G401.6 (cell line): Measurements from ENCODE around the gene HIVEP2.

Experiments
- FAIRE-seq: peaks from 2 replicates; lab custom pipeline; 2012; peaks lifted over from hg19 to GRCh38; lab: Jason Lieb, UNC

The HIVEP2 gene

GRCh38 chr6:142843361-142843760 lies 101.6 kb downstream of the HIVEP2 start:
- FAIRE-seq = no peak

DNA sequence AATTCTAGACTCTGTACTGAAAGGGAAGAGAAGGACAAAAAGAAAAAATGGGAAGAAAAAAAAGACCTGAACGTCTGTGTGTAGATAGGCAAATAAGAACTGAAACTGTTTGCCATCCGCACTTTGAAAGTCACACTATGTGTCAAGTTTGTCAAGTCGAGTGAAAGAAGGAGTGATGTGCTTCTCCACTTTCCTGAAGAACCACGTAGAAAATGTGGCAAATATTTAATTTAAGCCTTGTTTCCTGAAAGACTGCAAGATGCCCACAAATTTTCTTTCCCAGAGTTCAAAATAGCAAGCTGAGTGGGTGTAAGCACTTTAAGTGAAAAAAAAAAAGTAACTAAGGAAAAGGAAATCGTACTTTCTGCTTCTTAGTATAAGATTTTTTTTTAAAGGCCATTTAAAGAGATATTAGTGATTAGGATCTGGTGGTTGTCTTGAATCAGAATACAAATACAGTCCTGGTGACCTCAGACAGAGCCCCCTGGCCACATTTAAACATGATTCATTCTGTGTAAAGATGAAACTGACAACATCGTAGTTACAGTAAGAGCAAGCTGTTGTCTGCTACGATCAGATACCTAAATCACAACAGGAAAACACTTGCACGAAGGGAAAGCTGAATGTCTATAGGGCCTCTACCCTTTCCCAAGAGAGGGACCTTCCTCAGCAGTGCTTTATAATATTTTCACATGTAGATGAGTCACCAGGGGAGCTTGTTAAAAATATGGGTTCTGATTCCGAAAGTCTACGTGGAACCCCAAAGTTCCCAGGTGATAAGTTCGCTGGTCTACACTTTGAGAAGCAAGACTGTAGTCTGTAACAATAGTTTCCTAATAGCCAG lies 102.3 kb downstream of the HIVEP2 start:
- FAIRE-seq = peak; percentile 77

- peak; percentile 78 for FAIRE-seq
These were observed 103.1 kb downstream of the HIVEP2 start for GRCh38 chr6:142841915-142842314.

DNA sequence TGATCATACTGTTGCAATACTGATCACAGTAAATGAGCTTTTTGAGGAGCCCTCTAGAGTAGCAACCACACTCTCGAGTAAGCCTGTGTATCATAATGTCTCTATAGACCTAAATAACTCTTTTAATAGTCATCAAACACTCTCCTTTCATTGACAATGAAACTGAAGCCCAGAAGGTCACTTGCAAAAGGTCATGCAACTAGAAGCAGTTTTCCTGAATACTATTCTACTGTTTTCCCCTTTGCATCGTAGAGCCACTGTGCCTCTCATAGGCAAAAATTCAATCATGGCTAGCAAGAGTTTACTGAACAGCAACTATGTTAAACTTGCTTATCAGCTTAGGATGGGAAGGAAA lies 105.3 kb downstream of the HIVEP2 start:
- FAIRE-seq = no peak

GRCh38 chr6:142838821-142839685 lies 105.9 kb downstream of the HIVEP2 start:
- FAIRE-seq = no peak

GRCh38 chr6:142835787-142836535 lies 109.0 kb downstream of the HIVEP2 start:
- peak; percentile 30 for FAIRE-seq

DNA sequence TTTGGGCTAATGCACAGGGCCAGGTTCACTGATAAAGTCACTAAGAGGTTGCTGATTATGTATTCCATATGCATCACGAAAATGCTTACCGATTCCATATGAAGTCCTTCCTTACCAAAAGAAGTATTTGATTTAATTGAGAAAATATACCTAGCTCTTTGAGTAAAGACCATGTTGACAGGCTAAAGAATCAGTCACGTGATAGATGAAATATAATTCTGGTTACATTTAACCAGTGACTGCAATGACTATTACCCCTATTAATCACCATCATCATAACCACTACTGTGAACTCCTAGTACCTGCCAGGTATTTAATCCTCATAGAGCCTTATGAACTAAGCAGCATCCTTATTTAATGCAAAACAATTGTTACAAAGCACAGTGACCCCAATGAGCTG lies 110.1 kb downstream of the HIVEP2 start:
- no peak for FAIRE-seq

DNA sequence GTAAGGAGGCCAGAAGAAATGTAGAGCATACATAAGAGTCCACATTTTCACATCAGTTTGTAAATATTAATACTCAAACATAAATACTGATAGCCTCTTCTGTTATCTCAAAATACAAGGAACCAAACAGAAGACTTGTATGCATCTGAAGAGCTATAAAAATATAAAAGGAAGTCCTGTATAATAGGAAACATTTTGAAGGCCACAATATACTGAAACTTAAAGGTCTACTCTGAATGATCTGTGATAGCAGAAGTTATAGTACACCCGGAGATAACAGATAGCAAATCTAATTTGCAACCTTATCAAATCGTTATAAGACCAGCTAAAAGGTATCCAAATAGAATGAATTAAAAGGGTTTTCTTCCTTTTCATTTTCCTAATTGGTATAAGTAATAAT lies 111.2 kb downstream of the HIVEP2 start:
- peak; percentile 37 for FAIRE-seq

DNA sequence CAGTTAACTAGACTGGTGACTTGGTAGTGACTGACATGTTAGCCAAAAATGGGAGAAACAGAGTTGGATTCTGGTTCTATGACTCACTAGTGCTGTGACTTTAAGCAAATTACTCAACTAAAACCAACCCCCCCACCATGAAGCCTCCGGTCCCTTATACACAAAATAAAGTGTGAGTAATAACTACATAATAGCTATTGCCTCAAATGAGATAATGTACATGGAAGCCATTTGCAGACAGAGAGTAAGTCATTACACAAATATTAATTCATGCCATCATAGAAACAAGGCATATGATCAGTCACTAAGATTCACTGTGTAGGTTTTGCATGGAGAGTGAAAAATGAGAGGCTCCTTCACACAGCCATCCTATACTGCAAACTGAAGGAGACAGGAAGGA lies 111.9 kb downstream of the HIVEP2 start:
- no peak for FAIRE-seq

- no peak for FAIRE-seq
These were observed 114.2 kb downstream of the HIVEP2 start for GRCh38 chr6:142830807-142831206.

DNA sequence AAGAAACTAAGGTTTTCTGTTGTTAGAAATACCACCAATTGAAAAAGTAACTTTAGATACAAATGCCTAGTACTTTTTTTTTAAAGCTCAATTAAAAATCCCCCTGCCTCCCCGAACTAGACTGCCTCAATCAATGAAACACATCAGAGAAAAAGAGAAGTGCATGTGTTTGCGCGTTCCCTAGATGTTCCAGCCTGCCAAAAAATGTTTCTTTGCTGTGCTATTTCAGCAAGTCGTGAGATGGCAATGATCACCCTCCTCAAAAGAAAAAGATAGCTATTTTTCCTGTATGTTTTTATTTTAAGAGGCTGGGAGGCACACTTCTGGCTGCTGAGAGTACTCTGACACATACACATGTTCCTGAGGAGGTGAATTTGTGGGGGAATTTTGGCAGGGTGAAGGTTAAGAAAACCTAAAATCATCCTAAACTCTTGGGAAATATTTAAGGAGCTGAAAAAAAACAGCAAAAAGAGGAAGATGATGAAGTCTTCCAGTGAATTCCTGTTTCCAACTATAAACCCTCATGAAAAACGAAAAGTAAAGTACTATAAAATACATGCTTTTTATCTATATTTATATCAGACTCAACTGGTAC lies 114.8 kb downstream of the HIVEP2 start:
- FAIRE-seq = no peak

- no peak for FAIRE-seq
These were observed 115.4 kb downstream of the HIVEP2 start for GRCh38 chr6:142829556-142829955.

DNA sequence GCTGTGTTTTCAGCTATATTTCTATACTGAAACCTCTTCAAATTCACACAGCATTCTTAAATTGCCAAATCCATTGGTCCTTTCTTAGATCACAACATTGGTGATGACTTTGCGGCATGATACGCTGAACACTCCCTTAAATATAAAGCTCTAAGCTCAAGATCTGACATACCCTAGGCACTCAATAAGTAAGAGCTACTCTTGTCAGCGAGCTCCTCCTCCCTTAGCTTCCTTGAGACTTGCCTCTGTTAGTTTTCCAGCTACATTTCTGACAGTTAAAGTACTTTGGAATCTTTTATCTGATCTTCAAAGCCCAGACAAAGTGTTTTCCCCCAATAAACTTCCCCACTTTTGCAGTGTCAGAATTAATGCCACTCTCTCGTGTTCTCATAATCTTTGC lies 117.0 kb downstream of the HIVEP2 start:
- FAIRE-seq = no peak

DNA sequence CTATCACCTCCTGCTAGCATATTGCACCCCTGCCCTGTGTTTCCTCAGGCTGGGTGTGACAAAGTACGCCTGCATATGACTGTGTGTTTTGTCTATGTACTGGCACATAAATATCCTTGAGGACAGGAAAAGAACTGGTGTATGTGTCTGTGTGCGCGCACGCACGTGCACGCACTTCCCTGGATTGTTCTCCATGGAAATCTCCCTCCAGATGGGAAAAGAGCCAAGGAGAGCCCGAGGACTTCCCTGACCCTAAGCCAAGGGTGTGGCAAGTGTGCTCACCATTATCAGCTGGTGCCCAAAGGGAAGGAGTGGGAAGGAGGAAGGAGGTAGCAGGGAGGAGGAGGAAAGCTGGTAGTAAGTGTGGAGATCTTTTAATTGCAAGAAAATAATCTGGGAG lies 117.6 kb downstream of the HIVEP2 start:
- no peak for FAIRE-seq

DNA sequence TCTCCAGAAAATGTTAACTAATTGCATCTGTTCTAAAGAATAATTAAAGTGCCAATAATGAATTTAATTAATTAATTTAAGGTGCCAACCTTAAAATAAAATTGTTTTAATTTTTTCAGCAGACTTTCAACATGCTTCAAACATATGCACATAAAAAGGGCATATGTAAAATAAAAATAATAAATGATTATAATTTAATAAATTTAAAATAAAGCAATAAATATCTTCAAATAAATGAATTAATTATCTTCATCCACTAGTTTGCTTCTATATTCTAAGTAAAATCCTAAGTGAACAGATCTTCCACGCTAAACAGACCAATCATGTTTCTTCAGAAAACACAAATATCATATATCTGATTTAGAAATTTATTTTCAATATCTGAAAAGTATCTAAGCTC lies 119.2 kb downstream of the HIVEP2 start:
- peak; percentile 63 for FAIRE-seq

GRCh38 chr6:142824426-142824825 lies 120.5 kb downstream of the HIVEP2 start:
- no peak for FAIRE-seq

GRCh38 chr6:142823256-142823902 lies 121.6 kb downstream of the HIVEP2 start:
- peak; percentile 93 for FAIRE-seq

DNA sequence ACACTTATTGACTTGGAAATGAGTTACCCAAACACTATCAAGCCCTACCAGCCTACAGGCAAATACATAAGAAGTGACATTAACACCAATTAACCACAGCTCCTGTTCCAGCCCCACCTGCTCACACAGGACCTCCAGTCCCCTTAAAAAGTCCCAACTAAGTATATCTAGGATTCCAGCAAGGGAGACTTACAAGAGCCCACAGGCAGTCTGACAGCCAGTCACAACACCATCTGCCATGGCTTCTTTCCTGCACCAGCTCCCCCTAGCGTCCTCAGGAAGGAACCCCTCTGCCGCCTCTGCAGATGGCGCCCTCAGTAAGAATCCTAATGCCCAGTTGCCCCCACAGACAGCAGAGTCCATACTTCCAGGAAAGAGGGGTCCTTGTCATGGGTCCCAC lies 122.1 kb downstream of the HIVEP2 start:
- FAIRE-seq = no peak

DNA sequence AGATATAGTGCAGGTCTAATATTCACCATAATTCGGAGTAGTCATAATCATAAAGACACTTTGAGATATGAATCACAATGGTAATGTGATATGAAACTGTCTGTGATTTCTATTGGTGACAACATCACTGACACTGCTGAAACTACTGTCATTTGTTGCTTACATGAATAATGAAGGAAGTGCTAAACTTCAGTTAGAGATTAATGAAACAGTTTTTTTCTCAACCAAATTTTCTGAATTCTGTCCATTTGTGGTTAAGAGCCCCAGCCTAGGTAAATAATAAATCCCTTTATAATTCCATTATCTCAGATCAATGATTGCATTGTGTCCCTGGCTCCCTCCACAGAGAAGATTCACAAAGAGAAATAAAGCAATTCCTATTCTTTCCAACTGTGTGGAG lies 122.6 kb downstream of the HIVEP2 start:
- FAIRE-seq = no peak

DNA sequence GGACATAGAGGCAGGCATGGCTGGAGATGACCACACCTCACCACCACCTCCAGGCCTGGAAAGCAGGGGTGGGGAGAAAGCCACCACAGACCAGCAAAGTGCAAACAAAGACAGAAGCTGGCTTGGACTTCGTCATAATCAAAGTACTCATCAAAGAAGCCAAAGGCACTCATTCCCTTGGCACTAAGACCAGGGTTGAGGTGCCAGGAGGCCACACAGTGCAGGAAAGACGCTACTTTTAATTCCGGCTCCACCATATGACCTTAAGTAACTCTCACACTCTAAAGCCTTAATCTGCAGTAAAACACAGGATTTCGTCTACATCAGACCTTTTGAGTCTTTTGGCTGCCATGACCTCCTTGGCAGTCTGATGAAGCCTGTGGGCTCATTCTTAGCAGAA lies 123.1 kb downstream of the HIVEP2 start:
- no peak for FAIRE-seq

- no peak for FAIRE-seq
These were observed 123.7 kb downstream of the HIVEP2 start for GRCh38 chr6:142821164-142821716.
